ENCODE data around the gene LCTL. TPM values are rescaled to one million over a fixed set of nuclear protein-coding genes. Genes with fewer than 3 reads are reported as not detected.

Gene LCTL
- total RNA-seq, 1 experiment from 2014 or later = not detected

DNA sequence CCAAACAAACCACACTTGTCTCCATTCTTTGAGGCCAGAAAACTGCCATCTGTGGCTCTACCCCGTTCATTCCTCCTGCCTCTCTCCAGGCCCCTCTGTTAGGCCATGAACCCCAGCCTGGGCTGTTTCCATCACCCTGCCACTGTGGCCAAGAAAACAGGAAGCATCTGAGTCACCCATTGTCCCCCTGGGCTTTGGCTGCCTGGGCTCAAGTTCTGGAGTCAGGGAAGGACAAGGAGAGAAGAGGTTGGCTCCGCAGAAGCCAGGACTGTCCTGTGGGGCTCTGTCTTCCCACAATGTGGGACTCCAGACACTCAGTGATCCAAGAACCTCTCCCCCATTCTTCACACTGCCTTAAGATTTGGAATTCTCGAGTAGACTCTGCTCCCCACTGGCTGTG, 14.8 kb upstream of the LCTL start:
- Histone ChIP-seq H2AFZ (ENCODE audit: low read depth, low read length, poor library complexity, severe bottlenecking) (no peak overlapping the region), H3K27ac (ENCODE audit: low read depth, low read length) (no peak overlapping the region), H3K4me3 (replicated peaks in 1 of 2; ENCODE audit: low read depth in 1 of 2, low read length in 2 of 2) (no peak overlapping the region), H3K9ac (ENCODE audit: low read length) (no peak overlapping the region), H3K4me1 (ENCODE audit: control insufficient read depth in 1 of 2, insufficient read depth in 2 of 2, low read length in 2 of 2) (peaks cover 0 to 11% of the 10 kb centered on the region in 2 experiments; a peak in 2 of 4 replicates), H4K20me1 (ENCODE audit: insufficient read depth) (no peaks in the 10 kb centered on the region), H3K9me2 (ENCODE audit: insufficient read depth) (no peaks in the 10 kb centered on the region), H3K27me3 (ENCODE audit: insufficient read depth, low read length) (no peaks in the 10 kb centered on the region), H3K4me2 (ENCODE audit: low read length) (no peak overlapping the region), H3K79me2 (ENCODE audit: insufficient read depth, low read length) (no peaks in the 10 kb centered on the region), H3K9me3 (ENCODE audit: control insufficient read depth in 1 of 2, insufficient read depth in 1 of 2, low read depth in 1 of 2, low read length in 2 of 2) (no peaks in the 10 kb centered on the region), H3K36me3 (ENCODE audit: control insufficient read depth in 1 of 2, insufficient read depth in 2 of 2, low read length in 2 of 2) (no peaks in the 10 kb centered on the region)
- DNase-seq (ENCODE audit: low read depth, low spot score) (no peak), ATAC-seq (no peak)
- BruUV-seq (replicated peaks) = no TSS peak
- intact Hi-C loops (cut with micrococcal nuclease) = no loop called here
- ChIA-PET CTCF (no interaction called here), RAD21 (ENCODE audit: low non-redundant PET in 1 of 2, low total read pairs in 2 of 2, uncharacterized antibody in 2 of 2, unreplicated experiment in 2 of 2) (no interaction called here), POLR2A (no interaction called here)
- TF ChIP-seq JUND (IDR thresholded peaks at IDR 0.05) (no peak), CBX3 (IDR thresholded peaks at IDR 0.05; ENCODE audit: low read depth) (no peak), TCF7L2 (IDR thresholded peaks at IDR 0.05; ENCODE audit: borderline replicate concordance, extremely low read depth, insufficient read depth, insufficient read length) (no peak), SP1 (IDR thresholded peaks at IDR 0.05; ENCODE audit: low read depth) (no peak), YY1 (IDR thresholded peaks at IDR 0.05; ENCODE audit: extremely low read depth, insufficient replicate concordance, low read depth, low read length) (no peak)
- TF ChIP-seq, protein P1, sequence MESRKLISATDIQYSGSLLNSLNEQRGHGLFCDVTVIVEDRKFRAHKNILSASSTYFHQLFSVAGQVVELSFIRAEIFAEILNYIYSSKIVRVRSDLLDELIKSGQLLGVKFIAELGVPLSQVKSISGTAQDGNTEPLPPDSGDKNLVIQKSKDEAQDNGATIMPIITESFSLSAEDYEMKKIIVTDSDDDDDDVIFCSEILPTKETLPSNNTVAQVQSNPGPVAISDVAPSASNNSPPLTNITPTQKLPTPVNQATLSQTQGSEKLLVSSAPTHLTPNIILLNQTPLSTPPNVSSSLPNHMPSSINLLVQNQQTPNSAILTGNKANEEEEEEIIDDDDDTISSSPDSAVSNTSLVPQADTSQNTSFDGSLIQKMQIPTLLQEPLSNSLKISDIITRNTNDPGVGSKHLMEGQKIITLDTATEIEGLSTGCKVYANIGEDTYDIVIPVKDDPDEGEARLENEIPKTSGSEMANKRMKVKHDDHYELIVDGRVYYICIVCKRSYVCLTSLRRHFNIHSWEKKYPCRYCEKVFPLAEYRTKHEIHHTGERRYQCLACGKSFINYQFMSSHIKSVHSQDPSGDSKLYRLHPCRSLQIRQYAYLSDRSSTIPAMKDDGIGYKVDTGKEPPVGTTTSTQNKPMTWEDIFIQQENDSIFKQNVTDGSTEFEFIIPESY (IDR thresholded peaks at IDR 0.05; ENCODE audit: extremely low read depth, insufficient replicate concordance, low read length) = no peak
- TF ChIP-seq, protein P2, sequence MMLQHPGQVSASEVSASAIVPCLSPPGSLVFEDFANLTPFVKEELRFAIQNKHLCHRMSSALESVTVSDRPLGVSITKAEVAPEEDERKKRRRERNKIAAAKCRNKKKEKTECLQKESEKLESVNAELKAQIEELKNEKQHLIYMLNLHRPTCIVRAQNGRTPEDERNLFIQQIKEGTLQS (IDR thresholded peaks at IDR 0.05) = no peak
